ENCODE measurements around the gene TCEAL9. TPM values are rescaled to one million over a fixed set of nuclear protein-coding genes. Genes with fewer than 3 reads are reported as not detected.
A peak's percentile ranks its signal among the peaks of the same experiment; 100 is the strongest.

Gene TCEAL9
- total RNA-seq, 1 donor from 2014 or later = 23.7 TPM

DNA sequence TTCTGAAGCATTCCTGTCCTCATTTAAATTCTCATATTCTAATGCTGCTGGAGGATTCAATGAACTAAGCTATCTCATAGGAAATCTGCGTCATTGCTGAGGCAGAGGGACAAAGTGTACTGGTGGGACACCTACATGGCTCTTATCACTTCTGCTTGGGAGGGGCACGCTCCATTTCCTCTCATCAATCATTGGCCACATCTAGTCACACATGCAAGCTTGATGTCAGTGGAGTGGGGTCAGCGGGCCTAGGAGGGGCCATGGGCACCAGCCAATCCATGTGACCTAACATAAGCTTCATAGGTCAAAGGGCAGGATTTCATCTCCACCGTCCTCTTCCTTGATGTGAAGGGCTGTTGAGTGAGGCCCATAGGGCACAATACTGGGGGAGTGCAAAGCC lies 41.4 kb downstream of the TCEAL9 start:
- H3K27ac ChIP-seq (replicated peaks) = no peak overlapping the region
- no peaks in the 10 kb centered on the region for H3K4me1 ChIP-seq
- no peak for DNase-seq
- H3K36me3 ChIP-seq = no peaks in the 10 kb centered on the region
- TF ChIP-seq, protein P1, sequence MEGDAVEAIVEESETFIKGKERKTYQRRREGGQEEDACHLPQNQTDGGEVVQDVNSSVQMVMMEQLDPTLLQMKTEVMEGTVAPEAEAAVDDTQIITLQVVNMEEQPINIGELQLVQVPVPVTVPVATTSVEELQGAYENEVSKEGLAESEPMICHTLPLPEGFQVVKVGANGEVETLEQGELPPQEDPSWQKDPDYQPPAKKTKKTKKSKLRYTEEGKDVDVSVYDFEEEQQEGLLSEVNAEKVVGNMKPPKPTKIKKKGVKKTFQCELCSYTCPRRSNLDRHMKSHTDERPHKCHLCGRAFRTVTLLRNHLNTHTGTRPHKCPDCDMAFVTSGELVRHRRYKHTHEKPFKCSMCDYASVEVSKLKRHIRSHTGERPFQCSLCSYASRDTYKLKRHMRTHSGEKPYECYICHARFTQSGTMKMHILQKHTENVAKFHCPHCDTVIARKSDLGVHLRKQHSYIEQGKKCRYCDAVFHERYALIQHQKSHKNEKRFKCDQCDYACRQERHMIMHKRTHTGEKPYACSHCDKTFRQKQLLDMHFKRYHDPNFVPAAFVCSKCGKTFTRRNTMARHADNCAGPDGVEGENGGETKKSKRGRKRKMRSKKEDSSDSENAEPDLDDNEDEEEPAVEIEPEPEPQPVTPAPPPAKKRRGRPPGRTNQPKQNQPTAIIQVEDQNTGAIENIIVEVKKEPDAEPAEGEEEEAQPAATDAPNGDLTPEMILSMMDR (IDR thresholded peaks at IDR 0.05; ENCODE audit: borderline replicate concordance) = no peak
- H3K9me3 ChIP-seq (replicated peaks) = no peaks in the 10 kb centered on the region
- no peak overlapping the region for H3K4me3 ChIP-seq
- intact Hi-C loops (cut with micrococcal nuclease) = no loop called here
- no peaks in the 10 kb centered on the region for H3K27me3 ChIP-seq (ENCODE audit: low read depth)

DNA sequence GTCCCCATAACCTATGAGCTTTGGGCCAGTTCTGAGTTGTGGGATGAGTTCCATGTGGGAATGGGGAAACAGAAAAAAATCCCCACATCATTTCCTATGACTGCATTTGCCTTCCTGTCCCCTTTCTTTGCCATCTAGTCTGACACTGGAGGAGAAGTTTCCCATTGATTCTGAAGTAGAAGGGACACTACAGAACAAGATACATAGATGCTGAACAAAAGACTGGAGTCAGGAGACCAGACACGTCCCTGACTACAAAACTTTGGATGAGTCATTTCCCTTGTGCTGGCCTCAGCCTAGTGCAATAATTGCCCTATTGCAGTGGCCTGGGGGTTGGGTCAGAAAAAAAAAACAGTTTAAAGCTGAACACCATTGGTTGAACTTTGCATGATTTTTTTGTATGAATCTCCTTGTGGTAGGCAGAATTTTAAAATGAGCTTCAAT lies 42.1 kb downstream of the TCEAL9 start:
- intact Hi-C loops (cut with micrococcal nuclease) = no loop called here
- TF ChIP-seq, protein P1 (IDR thresholded peaks at IDR 0.05; ENCODE audit: borderline replicate concordance) = no peak
- Histone ChIP-seq H3K27me3 (ENCODE audit: low read depth) (no peaks in the 10 kb centered on the region), H3K36me3 (no peaks in the 10 kb centered on the region), H3K4me1 (no peaks in the 10 kb centered on the region), H3K9me3 (replicated peaks) (no peaks in the 10 kb centered on the region), H3K4me3 (no peak overlapping the region), H3K27ac (replicated peaks) (no peak overlapping the region)
- no peak for DNase-seq

DNA sequence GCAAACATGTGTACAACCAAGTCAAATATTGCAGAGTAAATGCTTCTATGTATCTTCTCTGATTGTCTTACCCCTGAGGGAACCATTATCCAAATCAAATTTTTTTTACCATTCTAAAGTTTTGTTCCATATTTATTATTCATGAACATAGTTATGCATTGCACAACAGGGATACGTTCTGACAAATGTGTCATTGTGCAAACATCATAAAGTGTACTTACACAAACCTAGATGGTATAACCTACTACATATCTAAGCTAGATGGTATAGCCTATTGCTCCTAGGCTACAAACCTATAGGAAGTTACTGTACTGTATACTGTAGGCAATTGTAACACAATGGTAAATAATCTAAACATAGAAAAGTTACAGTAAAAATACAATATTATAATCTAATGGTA lies 43.4 kb downstream of the TCEAL9 start:
- no peak overlapping the region for H3K4me3 ChIP-seq
- no peak for DNase-seq
- H3K27ac ChIP-seq (replicated peaks) = no peak overlapping the region
- H3K27me3 ChIP-seq (ENCODE audit: low read depth) = no peaks in the 10 kb centered on the region
- TF ChIP-seq, protein P1 (IDR thresholded peaks at IDR 0.05; ENCODE audit: borderline replicate concordance) = no peak
- H3K36me3 ChIP-seq = no peaks in the 10 kb centered on the region
- intact Hi-C loops (cut with micrococcal nuclease) = no loop called here
- no peaks in the 10 kb centered on the region for H3K4me1 ChIP-seq
- H3K9me3 ChIP-seq (replicated peaks) = no peaks in the 10 kb centered on the region

DNA sequence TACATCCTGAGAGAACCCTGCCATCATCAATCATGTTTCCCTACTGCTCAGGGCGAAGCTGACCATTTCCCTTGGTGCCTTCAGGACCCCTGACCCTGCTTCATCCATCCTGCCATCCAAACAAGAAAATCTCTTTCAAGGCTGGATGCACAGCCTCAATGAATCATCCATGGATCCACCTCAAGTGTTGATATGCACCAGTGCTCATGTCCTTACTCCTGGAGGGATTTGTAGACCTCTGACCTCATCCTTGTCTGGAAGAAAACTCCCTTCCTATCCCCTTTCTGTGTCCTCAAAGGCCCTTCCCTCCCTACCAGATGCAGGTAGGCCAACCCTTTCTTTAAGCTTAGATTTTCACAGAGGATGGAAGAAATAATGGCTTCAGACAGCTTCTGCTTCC lies 44.6 kb downstream of the TCEAL9 start:
- no peaks in the 10 kb centered on the region for H3K27me3 ChIP-seq (ENCODE audit: low read depth)
- H3K9me3 ChIP-seq (replicated peaks) = no peaks in the 10 kb centered on the region
- DNase-seq = no peak
- H3K36me3 ChIP-seq = no peaks in the 10 kb centered on the region
- intact Hi-C loops (cut with micrococcal nuclease) = no loop called here
- H3K27ac ChIP-seq (replicated peaks) = no peak overlapping the region
- TF ChIP-seq, protein P1 (IDR thresholded peaks at IDR 0.05; ENCODE audit: borderline replicate concordance) = no peak
- H3K4me1 ChIP-seq = no peaks in the 10 kb centered on the region
- H3K4me3 ChIP-seq = no peak overlapping the region

DNA sequence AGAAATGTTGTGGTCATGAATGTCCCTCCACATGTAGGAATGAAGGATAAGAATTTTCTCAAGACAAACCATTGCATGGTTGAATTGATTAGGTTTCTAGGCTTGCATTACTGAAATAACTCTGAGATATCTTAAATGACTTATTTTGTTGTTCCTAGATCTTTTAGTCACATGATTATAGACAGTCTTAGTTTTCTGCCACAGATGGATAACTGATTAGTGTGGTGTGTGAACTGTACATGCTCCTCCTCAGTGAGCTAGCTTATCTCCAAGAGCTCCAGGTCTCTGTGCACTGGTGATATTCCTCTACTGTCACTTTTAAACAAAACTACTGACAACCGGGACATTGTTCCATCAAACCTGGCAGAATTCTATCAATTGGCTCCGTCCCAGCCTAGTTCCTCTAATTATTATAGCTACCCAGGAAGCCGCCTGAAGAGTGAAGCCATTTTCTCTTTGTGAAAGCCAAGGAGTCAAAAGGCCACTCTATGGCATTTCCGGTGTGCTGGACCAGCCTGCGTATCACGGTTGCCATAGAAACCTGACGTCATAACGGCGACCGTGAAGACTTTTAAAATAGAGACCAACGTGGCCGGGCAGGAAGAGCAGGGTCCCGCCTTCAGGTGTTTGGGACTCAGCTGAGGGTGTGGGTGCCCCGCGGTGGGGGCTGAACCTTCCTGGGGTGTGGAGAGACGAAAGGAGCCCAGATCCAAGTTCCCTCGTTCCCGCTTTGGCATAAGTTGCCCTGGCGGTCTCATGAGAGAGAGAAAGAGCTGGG lies 48.1 kb downstream of the TCEAL9 start:
- Histone ChIP-seq H3K27me3 (ENCODE audit: low read depth) (no peaks in the 10 kb centered on the region), H3K36me3 (no peaks in the 10 kb centered on the region), H3K4me3 (peak overlapping the region; percentile 63), H3K4me1 (no peaks in the 10 kb centered on the region), H3K27ac (replicated peaks) (peak overlapping the region; percentile 40), H3K9me3 (replicated peaks) (no peaks in the 10 kb centered on the region)
- TF ChIP-seq, protein P1 (IDR thresholded peaks at IDR 0.05; ENCODE audit: borderline replicate concordance) = no peak
- intact Hi-C loops (cut with micrococcal nuclease) = no loop called here
- DNase-seq = peak; percentile 31

Measured in left ventricle myocardium inferior (tissue), 1 donor.